Measurements from ENCODE around the gene APOBEC2. TPM values are rescaled to one million over a fixed set of nuclear protein-coding genes. Genes with fewer than 3 reads are reported as not detected.

The APOBEC2 gene
- total and polyA plus RNA-seq, 9 of the 15 experiments (the other 6 are each of a cell fraction or from before 2014, with no cell fraction given), result 0.25 to 1.6 TPM; not detected in 7

DNA sequence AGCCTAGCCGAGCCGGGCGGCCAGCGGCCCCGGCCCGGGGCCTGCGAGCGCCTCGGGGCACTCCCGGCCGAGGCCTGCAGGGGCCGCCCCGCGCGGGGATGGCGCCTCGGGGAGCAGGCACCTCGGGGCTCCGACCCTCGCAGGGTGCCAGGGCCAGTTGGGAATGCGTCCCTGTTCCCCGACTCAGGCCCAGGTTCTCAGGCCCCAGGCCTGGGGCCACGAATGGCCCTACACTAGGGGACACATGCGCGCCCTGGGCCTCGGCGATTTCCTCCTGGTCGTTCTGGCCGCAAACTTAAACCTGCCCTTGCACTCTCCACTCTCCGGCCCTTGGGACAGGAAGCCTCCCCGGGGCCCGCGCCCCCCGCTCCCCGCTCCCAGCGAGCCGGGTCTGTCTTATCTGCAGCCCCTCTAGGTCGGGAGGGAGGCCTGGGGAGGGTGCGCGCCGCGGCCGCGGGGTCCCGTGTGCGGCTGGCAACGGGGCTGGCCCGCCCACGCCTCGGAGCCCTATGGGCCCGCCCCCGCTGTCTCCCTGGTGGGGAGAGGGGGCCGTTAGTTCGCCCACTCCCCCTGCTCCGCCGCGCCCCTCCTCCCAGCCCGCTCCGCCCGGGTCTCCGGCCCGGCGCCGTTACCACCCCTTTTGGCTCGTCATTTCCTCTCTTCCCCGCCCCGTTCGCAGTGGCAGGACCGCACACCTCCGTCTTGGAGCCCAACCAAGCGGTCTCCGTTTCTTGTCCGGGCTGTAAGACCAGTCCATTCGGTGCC is 20.4 kb downstream of the APOBEC2 start (continued):
- TF ChIP-seq CXXC5 (CRISPR knock-in tag; IDR thresholded peaks at IDR 0.05), result no peak; the same call in none of the 2 replicates
- TF ChIP-seq RFX1 (IDR thresholded peaks at IDR 0.05), result no peak
- TF ChIP-seq, protein P1, sequence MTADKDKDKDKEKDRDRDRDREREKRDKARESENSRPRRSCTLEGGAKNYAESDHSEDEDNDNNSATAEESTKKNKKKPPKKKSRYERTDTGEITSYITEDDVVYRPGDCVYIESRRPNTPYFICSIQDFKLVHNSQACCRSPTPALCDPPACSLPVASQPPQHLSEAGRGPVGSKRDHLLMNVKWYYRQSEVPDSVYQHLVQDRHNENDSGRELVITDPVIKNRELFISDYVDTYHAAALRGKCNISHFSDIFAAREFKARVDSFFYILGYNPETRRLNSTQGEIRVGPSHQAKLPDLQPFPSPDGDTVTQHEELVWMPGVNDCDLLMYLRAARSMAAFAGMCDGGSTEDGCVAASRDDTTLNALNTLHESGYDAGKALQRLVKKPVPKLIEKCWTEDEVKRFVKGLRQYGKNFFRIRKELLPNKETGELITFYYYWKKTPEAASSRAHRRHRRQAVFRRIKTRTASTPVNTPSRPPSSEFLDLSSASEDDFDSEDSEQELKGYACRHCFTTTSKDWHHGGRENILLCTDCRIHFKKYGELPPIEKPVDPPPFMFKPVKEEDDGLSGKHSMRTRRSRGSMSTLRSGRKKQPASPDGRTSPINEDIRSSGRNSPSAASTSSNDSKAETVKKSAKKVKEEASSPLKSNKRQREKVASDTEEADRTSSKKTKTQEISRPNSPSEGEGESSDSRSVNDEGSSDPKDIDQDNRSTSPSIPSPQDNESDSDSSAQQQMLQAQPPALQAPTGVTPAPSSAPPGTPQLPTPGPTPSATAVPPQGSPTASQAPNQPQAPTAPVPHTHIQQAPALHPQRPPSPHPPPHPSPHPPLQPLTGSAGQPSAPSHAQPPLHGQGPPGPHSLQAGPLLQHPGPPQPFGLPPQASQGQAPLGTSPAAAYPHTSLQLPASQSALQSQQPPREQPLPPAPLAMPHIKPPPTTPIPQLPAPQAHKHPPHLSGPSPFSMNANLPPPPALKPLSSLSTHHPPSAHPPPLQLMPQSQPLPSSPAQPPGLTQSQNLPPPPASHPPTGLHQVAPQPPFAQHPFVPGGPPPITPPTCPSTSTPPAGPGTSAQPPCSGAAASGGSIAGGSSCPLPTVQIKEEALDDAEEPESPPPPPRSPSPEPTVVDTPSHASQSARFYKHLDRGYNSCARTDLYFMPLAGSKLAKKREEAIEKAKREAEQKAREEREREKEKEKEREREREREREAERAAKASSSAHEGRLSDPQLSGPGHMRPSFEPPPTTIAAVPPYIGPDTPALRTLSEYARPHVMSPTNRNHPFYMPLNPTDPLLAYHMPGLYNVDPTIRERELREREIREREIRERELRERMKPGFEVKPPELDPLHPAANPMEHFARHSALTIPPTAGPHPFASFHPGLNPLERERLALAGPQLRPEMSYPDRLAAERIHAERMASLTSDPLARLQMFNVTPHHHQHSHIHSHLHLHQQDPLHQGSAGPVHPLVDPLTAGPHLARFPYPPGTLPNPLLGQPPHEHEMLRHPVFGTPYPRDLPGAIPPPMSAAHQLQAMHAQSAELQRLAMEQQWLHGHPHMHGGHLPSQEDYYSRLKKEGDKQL (CRISPR knock-in tag; IDR thresholded peaks at IDR 0.05; ENCODE audit: borderline replicate concordance), result no peak
- no peak for TF ChIP-seq ZNF699 (CRISPR knock-in tag; IDR thresholded peaks at IDR 0.05; ENCODE audit: insufficient replicate concordance)
- TF ChIP-seq ILK (tag; IDR thresholded peaks at IDR 0.05; ENCODE audit: borderline replicate concordance, low read depth), result no peak
- TF ChIP-seq, protein P2, sequence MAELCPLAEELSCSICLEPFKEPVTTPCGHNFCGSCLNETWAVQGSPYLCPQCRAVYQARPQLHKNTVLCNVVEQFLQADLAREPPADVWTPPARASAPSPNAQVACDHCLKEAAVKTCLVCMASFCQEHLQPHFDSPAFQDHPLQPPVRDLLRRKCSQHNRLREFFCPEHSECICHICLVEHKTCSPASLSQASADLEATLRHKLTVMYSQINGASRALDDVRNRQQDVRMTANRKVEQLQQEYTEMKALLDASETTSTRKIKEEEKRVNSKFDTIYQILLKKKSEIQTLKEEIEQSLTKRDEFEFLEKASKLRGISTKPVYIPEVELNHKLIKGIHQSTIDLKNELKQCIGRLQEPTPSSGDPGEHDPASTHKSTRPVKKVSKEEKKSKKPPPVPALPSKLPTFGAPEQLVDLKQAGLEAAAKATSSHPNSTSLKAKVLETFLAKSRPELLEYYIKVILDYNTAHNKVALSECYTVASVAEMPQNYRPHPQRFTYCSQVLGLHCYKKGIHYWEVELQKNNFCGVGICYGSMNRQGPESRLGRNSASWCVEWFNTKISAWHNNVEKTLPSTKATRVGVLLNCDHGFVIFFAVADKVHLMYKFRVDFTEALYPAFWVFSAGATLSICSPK (IDR thresholded peaks at IDR 0.05; ENCODE audit: borderline replicate concordance), result no peak
- TF ChIP-seq THRAP3 (IDR thresholded peaks at IDR 0.05; ENCODE audit: borderline replicate concordance), result no peak
- TF ChIP-seq GATAD2A (IDR thresholded peaks at IDR 0.05), result no peak; the same call in 1 of the 2 replicates
- TF ChIP-seq, protein P3, sequence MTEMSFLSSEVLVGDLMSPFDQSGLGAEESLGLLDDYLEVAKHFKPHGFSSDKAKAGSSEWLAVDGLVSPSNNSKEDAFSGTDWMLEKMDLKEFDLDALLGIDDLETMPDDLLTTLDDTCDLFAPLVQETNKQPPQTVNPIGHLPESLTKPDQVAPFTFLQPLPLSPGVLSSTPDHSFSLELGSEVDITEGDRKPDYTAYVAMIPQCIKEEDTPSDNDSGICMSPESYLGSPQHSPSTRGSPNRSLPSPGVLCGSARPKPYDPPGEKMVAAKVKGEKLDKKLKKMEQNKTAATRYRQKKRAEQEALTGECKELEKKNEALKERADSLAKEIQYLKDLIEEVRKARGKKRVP (CRISPR knock-in tag; IDR thresholded peaks at IDR 0.05), result no peak
- TF ChIP-seq, protein P4, sequence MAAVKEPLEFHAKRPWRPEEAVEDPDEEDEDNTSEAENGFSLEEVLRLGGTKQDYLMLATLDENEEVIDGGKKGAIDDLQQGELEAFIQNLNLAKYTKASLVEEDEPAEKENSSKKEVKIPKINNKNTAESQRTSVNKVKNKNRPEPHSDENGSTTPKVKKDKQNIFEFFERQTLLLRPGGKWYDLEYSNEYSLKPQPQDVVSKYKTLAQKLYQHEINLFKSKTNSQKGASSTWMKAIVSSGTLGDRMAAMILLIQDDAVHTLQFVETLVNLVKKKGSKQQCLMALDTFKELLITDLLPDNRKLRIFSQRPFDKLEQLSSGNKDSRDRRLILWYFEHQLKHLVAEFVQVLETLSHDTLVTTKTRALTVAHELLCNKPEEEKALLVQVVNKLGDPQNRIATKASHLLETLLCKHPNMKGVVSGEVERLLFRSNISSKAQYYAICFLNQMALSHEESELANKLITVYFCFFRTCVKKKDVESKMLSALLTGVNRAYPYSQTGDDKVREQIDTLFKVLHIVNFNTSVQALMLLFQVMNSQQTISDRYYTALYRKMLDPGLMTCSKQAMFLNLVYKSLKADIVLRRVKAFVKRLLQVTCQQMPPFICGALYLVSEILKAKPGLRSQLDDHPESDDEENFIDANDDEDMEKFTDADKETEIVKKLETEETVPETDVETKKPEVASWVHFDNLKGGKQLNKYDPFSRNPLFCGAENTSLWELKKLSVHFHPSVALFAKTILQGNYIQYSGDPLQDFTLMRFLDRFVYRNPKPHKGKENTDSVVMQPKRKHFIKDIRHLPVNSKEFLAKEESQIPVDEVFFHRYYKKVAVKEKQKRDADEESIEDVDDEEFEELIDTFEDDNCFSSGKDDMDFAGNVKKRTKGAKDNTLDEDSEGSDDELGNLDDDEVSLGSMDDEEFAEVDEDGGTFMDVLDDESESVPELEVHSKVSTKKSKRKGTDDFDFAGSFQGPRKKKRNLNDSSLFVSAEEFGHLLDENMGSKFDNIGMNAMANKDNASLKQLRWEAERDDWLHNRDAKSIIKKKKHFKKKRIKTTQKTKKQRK (IDR thresholded peaks at IDR 0.05; ENCODE audit: borderline replicate concordance, low read depth, low read length), result no peak
- TF ChIP-seq, protein P5, sequence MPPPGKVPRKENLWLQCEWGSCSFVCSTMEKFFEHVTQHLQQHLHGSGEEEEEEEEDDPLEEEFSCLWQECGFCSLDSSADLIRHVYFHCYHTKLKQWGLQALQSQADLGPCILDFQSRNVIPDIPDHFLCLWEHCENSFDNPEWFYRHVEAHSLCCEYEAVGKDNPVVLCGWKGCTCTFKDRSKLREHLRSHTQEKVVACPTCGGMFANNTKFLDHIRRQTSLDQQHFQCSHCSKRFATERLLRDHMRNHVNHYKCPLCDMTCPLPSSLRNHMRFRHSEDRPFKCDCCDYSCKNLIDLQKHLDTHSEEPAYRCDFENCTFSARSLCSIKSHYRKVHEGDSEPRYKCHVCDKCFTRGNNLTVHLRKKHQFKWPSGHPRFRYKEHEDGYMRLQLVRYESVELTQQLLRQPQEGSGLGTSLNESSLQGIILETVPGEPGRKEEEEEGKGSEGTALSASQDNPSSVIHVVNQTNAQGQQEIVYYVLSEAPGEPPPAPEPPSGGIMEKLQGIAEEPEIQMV (tag; conservative IDR thresholded peaks at IDR 0.05; ENCODE audit: low read depth), result no peak
- TF ChIP-seq MCM3 (IDR thresholded peaks at IDR 0.05), result no peak

All from K562 (cell line).